ENCODE measurements around the gene TBC1D24.

The TBC1D24 gene

GRCh38 chr16:2443555-2443954 lies 31.4 kb upstream of the TBC1D24 start:
- no peak overlapping the region for H3K4ac ChIP-seq (ENCODE audit: low read depth, low read length)
- H2BK5ac ChIP-seq (ENCODE audit: low read depth, low read length, poor library complexity): no peak overlapping the region
- H2AK5ac ChIP-seq (ENCODE audit: low read length): no peak overlapping the region
- no peaks in the 10 kb centered on the region for H3K79me2 ChIP-seq (ENCODE audit: control insufficient read depth, insufficient read depth, low read length, poor library complexity)
- H3K27ac ChIP-seq (ENCODE audit: low read depth, low read length): no peak overlapping the region
- no peak overlapping the region for H4K12ac ChIP-seq (ENCODE audit: low read depth, low read length)
- H3K9ac ChIP-seq (ENCODE audit: low read length): no peak overlapping the region
- no peak overlapping the region for H3K14ac ChIP-seq (ENCODE audit: low read length)
- H2BK12ac ChIP-seq (ENCODE audit: low read length): no peak overlapping the region
- peaks cover 66 to 67% of the 10 kb centered on the region in 2 experiments for H3K36me3 ChIP-seq (ENCODE audit: control insufficient read depth in 1 of 2, insufficient read depth in 2 of 2, low read length in 2 of 2)
- H3K23ac ChIP-seq (ENCODE audit: low read length): no peak overlapping the region
- H3K27me3 ChIP-seq (ENCODE audit: insufficient read depth, low read length): no peaks in the 10 kb centered on the region
- H3K9me3 ChIP-seq (ENCODE audit: insufficient read depth, low read depth, low read length): no peaks in the 10 kb centered on the region
- no peak for DNase-seq
- H4K8ac ChIP-seq (ENCODE audit: low read depth, low read length): no peak overlapping the region
- H4K91ac ChIP-seq (ENCODE audit: low read depth, low read length): no peak overlapping the region
- H3K79me1 ChIP-seq (ENCODE audit: low read length): no peaks in the 10 kb centered on the region
- no CpG with 5 or more reads among the region's 9 CpGs for WGBS (ENCODE audit: extremely low coverage, insufficient coverage, insufficient read length)
- no peak overlapping the region for H3K4me2 ChIP-seq (ENCODE audit: low read length)
- H3K18ac ChIP-seq (ENCODE audit: low read length): no peak overlapping the region
- H2BK120ac ChIP-seq (ENCODE audit: insufficient read depth, low read length, poor library complexity): no peak overlapping the region
- no peaks in the 10 kb centered on the region for H3K4me1 ChIP-seq (ENCODE audit: control insufficient read depth in 1 of 2, insufficient read depth in 2 of 2, low read length in 2 of 2)
- no peak overlapping the region for H2AFZ ChIP-seq (ENCODE audit: insufficient read depth, low read length, poor library complexity)
- H3K4me3 ChIP-seq (ENCODE audit: low read depth, low read length): no peak overlapping the region

- H3K27me3 ChIP-seq (ENCODE audit: insufficient read depth, low read length): no peaks in the 10 kb centered on the region
- no peak overlapping the region for H3K4ac ChIP-seq (ENCODE audit: low read depth, low read length)
- H2BK12ac ChIP-seq (ENCODE audit: low read length): no peak overlapping the region
- no peak overlapping the region for H3K23ac ChIP-seq (ENCODE audit: low read length)
- H3K4me1 ChIP-seq (ENCODE audit: control insufficient read depth in 1 of 2, insufficient read depth in 2 of 2, low read length in 2 of 2): no peaks in the 10 kb centered on the region
- H3K4me2 ChIP-seq (ENCODE audit: low read length): no peak overlapping the region
- H2BK5ac ChIP-seq (ENCODE audit: low read depth, low read length, poor library complexity): no peak overlapping the region
- no peak overlapping the region for H3K4me3 ChIP-seq (ENCODE audit: low read depth, low read length)
- peaks cover 79 to 88% of the 10 kb centered on the region in 2 experiments for H3K36me3 ChIP-seq (ENCODE audit: control insufficient read depth in 1 of 2, insufficient read depth in 2 of 2, low read length in 2 of 2)
- H3K27ac ChIP-seq (ENCODE audit: low read depth, low read length): no peak overlapping the region
- no peak overlapping the region for H4K8ac ChIP-seq (ENCODE audit: low read depth, low read length)
- no peak overlapping the region for H3K9ac ChIP-seq (ENCODE audit: low read length)
- H3K14ac ChIP-seq (ENCODE audit: low read length): no peak overlapping the region
- no peak overlapping the region for H2BK120ac ChIP-seq (ENCODE audit: insufficient read depth, low read length, poor library complexity)
- no peaks in the 10 kb centered on the region for H3K79me1 ChIP-seq (ENCODE audit: low read length)
- no peak overlapping the region for H4K12ac ChIP-seq (ENCODE audit: low read depth, low read length)
- H3K9me3 ChIP-seq (ENCODE audit: insufficient read depth, low read depth, low read length): peaks cover 2% of the 10 kb centered on the region
- no CpG with 5 or more reads among the region's 11 CpGs for WGBS (ENCODE audit: extremely low coverage, insufficient coverage, insufficient read length)
- no peaks in the 10 kb centered on the region for H3K79me2 ChIP-seq (ENCODE audit: control insufficient read depth, insufficient read depth, low read length, poor library complexity)
- no peak overlapping the region for H2AK5ac ChIP-seq (ENCODE audit: low read length)
- no peak overlapping the region for H3K18ac ChIP-seq (ENCODE audit: low read length)
- H4K91ac ChIP-seq (ENCODE audit: low read depth, low read length): no peak overlapping the region
- DNase-seq: peak; percentile 89 to 95
- H2AFZ ChIP-seq (ENCODE audit: insufficient read depth, low read length, poor library complexity): no peak overlapping the region
Observed at GRCh38 chr16:2447920-2448583, 26.9 kb upstream of the TBC1D24 start.

GRCh38 chr16:2449118-2449517 lies 25.8 kb upstream of the TBC1D24 start:
- H2AFZ ChIP-seq (ENCODE audit: insufficient read depth, low read length, poor library complexity): no peak overlapping the region
- no peak overlapping the region for H4K91ac ChIP-seq (ENCODE audit: low read depth, low read length)
- no peak overlapping the region for H3K23ac ChIP-seq (ENCODE audit: low read length)
- H2BK5ac ChIP-seq (ENCODE audit: low read depth, low read length, poor library complexity): no peak overlapping the region
- peak; percentile 51 to 63 for DNase-seq
- H3K14ac ChIP-seq (ENCODE audit: low read length): no peak overlapping the region
- no peaks in the 10 kb centered on the region for H3K79me2 ChIP-seq (ENCODE audit: control insufficient read depth, insufficient read depth, low read length, poor library complexity)
- H3K9ac ChIP-seq (ENCODE audit: low read length): no peak overlapping the region
- H3K4me1 ChIP-seq (ENCODE audit: control insufficient read depth in 1 of 2, insufficient read depth in 2 of 2, low read length in 2 of 2): no peaks in the 10 kb centered on the region
- no peak overlapping the region for H3K4me3 ChIP-seq (ENCODE audit: low read depth, low read length)
- H3K27ac ChIP-seq (ENCODE audit: low read depth, low read length): no peak overlapping the region
- peaks cover 2% of the 10 kb centered on the region for H3K9me3 ChIP-seq (ENCODE audit: insufficient read depth, low read depth, low read length)
- H4K8ac ChIP-seq (ENCODE audit: low read depth, low read length): no peak overlapping the region
- no peak overlapping the region for H2AK5ac ChIP-seq (ENCODE audit: low read length)
- no CpG with 5 or more reads among the region's 25 CpGs for WGBS (ENCODE audit: extremely low coverage, insufficient coverage, insufficient read length)
- no peak overlapping the region for H3K4ac ChIP-seq (ENCODE audit: low read depth, low read length)
- peaks cover 85 to 90% of the 10 kb centered on the region in 2 experiments for H3K36me3 ChIP-seq (ENCODE audit: control insufficient read depth in 1 of 2, insufficient read depth in 2 of 2, low read length in 2 of 2)
- no peak overlapping the region for H4K12ac ChIP-seq (ENCODE audit: low read depth, low read length)
- no peaks in the 10 kb centered on the region for H3K27me3 ChIP-seq (ENCODE audit: insufficient read depth, low read length)
- H2BK12ac ChIP-seq (ENCODE audit: low read length): no peak overlapping the region
- H3K79me1 ChIP-seq (ENCODE audit: low read length): no peaks in the 10 kb centered on the region
- H3K4me2 ChIP-seq (ENCODE audit: low read length): no peak overlapping the region
- H2BK120ac ChIP-seq (ENCODE audit: insufficient read depth, low read length, poor library complexity): no peak overlapping the region
- H3K18ac ChIP-seq (ENCODE audit: low read length): no peak overlapping the region

- Histone ChIP-seq H3K18ac (ENCODE audit: low read length) (no peak overlapping the region), H3K4me3 (ENCODE audit: low read depth, low read length) (no peak overlapping the region), H3K4me2 (ENCODE audit: low read length) (no peak overlapping the region), H4K12ac (ENCODE audit: low read depth, low read length) (no peak overlapping the region), H2BK12ac (ENCODE audit: low read length) (no peak overlapping the region), H3K4me1 (ENCODE audit: control insufficient read depth in 1 of 2, insufficient read depth in 2 of 2, low read length in 2 of 2) (no peaks in the 10 kb centered on the region), H3K79me2 (ENCODE audit: control insufficient read depth, insufficient read depth, low read length, poor library complexity) (no peaks in the 10 kb centered on the region), H3K9ac (ENCODE audit: low read length) (no peak overlapping the region), H3K4ac (ENCODE audit: low read depth, low read length) (no peak overlapping the region), H3K14ac (ENCODE audit: low read length) (no peak overlapping the region), H2AFZ (ENCODE audit: insufficient read depth, low read length, poor library complexity) (no peak overlapping the region), H2BK120ac (ENCODE audit: insufficient read depth, low read length, poor library complexity) (no peak overlapping the region), H4K91ac (ENCODE audit: low read depth, low read length) (no peak overlapping the region), H3K27ac (ENCODE audit: low read depth, low read length) (no peak overlapping the region), H3K36me3 (ENCODE audit: control insufficient read depth in 1 of 2, insufficient read depth in 2 of 2, low read length in 2 of 2) (peaks cover 85 to 88% of the 10 kb centered on the region in 2 experiments), H3K79me1 (ENCODE audit: low read length) (no peaks in the 10 kb centered on the region), H2AK5ac (ENCODE audit: low read length) (no peak overlapping the region), H2BK5ac (ENCODE audit: low read depth, low read length, poor library complexity) (no peak overlapping the region), H3K27me3 (ENCODE audit: insufficient read depth, low read length) (no peaks in the 10 kb centered on the region), H4K8ac (ENCODE audit: low read depth, low read length) (no peak overlapping the region), H3K9me3 (ENCODE audit: insufficient read depth, low read depth, low read length) (peaks cover 2% of the 10 kb centered on the region), H3K23ac (ENCODE audit: low read length) (no peak overlapping the region)
- peak; percentile 88 to 90 for DNase-seq
- no CpG with 5 or more reads among the region's 8 CpGs for WGBS (ENCODE audit: extremely low coverage, insufficient coverage, insufficient read length)
Observed at GRCh38 chr16:2450535-2450934, 24.4 kb upstream of the TBC1D24 start.

All from trophoblast cell (in vitro differentiated cells and primary cell).